VCaP (cell line): Measurements from ENCODE around the gene CDA.

Source experiments
- H3K27ac ChIP-seq: fragments of 450-650 bp; 2 replicates; pipeline ENCODE4 v1.5.1; 2017
- CTCF ChIP-seq: fragments of 450-650 bp; conservative IDR thresholded peaks from 2 replicates; pipeline ENCODE4 v1.5.1; 2017; ENCODE audit warnings: mild to moderate bottlenecking, moderate library complexity

The CDA gene

GRCh38 chr1:20621012-20621411 lies 32.1 kb downstream of the CDA start:
- H3K27ac ChIP-seq, result no peak overlapping the region
- no peak for TF ChIP-seq CTCF

GRCh38 chr1:20624709-20625108 lies 35.8 kb downstream of the CDA start:
- H3K27ac ChIP-seq, result no peak overlapping the region

GRCh38 chr1:20625176-20626097 lies 36.5 kb downstream of the CDA start:
- no peak overlapping the region for H3K27ac ChIP-seq
- no peak for TF ChIP-seq CTCF

More at GRCh38 chr1:20624709-20625108, 35.8 kb downstream of the CDA start:
- TF ChIP-seq CTCF, result no peak

GRCh38 chr1:20626098-20626427 lies 37.2 kb downstream of the CDA start:
- no peak overlapping the region for H3K27ac ChIP-seq
- no peak for TF ChIP-seq CTCF

- TF ChIP-seq CTCF, result no peak
- no peak overlapping the region for H3K27ac ChIP-seq
These were observed 37.6 kb downstream of the CDA start for GRCh38 chr1:20626524-20626923.

- H3K27ac ChIP-seq, result no peak overlapping the region
- TF ChIP-seq CTCF, result no peak
These were observed 41.8 kb downstream of the CDA start for GRCh38 chr1:20630729-20631128.

- no peak for TF ChIP-seq CTCF
- H3K27ac ChIP-seq, result no peak overlapping the region
These were observed 43.5 kb downstream of the CDA start for GRCh38 chr1:20632386-20632785.
